ENCODE measurements around the gene CADM2.
"Not testable (repeated sequence)": the region's sequence is repeated elsewhere in the genome, so short reads cannot be mapped to it uniquely, and the experiment has no call there.

CADM2 gene

GRCh38 chr3:85846940-85847339 lies 888.2 kb downstream of the CADM2 start:
- no peak for DNase-seq

GRCh38 chr3:85851071-85851470 lies 892.3 kb downstream of the CADM2 start:
- DNase-seq: no peak

DNA sequence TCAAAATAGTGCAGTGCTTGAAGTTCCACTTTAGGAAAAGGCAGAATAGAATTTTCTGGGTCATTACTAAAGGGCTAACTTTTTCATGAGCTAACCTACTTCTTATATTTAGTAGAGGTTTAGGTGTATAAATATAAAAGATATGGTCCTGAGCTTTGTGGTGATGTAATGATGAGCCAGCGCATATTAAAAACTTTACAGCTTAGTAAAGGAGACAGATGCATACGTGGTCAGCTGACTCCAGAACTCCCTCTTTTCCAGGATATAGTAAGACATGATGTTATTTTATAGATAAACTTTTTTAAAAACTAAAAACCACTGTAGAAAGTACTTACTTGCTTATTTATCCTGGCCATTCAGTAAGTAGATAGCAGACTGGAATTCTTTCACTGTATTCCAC lies 895.0 kb downstream of the CADM2 start:
- no peak for DNase-seq

DNA sequence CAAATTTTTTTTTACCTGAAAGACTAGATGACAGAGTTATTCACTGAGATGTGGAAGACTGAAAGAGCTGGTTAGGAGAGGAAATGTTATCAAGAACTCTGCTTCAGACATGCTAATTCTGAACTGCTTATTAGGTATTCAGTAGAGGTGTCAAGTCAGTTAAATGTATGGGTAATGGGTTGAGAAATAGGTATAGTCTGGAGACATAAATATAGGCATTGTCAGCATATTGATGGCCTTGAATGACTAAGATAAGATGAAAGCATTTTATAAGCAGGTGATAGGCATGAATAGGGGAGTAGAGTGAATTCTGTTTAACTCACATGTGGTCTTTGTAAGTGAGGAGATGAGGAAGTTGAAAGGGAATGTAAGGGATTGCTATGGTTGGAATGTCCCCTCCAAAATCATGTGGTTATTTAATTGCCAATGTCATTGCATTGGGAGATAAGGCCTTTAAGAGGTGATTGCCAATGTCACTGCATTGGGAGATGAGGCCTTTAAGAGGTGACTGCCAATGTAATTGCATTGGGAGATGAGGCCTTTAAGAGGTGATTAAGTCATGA lies 904.2 kb downstream of the CADM2 start:
- DNase-seq: no peak

GRCh38 chr3:85864896-85865295 lies 906.1 kb downstream of the CADM2 start:
- DNase-seq: no peak

DNA sequence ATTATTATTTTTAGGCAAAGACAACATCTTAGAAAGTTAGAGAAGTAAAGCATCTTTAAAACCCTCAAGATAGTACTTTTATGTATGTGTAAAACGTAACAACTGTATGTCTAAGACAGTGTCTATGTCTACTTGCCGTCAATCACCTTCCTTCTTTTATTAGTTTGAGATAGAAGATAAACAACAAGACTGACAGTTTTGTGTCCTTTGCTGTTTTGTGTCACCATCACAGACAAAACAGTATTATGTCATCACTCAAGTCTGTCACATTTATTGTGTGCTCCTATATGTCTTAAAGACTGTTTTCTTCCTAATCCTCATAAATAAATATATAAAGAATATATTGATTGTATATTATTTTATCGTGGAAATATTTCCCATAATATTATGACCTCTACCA lies 908.3 kb downstream of the CADM2 start:
- no peak for DNase-seq

DNA sequence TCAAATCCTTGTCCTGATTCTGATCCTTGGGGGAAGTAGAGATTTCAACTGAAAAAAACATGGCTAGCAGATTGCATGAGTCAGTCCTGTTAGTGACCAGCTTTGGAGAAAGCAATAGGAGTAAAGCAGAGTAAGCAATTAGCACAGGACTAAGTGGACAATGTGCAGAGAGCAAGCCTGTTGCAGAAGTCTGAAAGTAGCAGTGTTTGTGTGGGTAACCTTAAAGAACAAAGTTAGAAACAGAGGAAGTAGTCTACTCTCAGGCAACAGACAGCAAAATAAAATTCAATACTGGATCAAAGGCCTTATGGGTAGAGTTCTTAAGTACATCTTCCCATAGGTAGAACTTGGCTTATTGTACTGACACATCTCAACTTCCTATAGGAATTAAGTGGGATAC lies 916.8 kb downstream of the CADM2 start:
- DNase-seq: no peak

DNA sequence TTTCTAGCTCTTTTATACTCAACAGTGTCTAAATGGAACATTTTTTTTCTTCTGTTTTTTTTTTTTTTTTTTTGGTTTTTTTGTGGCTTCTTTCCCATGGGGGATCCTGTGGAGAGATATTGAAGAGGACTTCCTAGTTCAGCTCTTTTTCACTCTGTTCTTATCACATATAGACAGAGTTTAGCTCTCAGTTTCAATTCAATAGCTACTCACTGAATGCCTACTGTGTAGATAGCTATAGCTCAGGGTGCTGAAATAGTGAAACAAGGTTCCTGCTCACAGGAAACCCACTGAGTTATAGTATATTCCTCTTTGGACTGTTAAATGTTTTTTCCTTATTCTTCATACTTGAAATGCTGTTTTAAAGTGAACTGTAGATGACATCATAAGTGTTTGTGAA lies 918.8 kb downstream of the CADM2 start:
- DNase-seq: no peak

GRCh38 chr3:85881833-85882393 lies 923.1 kb downstream of the CADM2 start:
- no peak for DNase-seq

- no peak for DNase-seq
These were observed 931.3 kb downstream of the CADM2 start for GRCh38 chr3:85890043-85890555.

DNA sequence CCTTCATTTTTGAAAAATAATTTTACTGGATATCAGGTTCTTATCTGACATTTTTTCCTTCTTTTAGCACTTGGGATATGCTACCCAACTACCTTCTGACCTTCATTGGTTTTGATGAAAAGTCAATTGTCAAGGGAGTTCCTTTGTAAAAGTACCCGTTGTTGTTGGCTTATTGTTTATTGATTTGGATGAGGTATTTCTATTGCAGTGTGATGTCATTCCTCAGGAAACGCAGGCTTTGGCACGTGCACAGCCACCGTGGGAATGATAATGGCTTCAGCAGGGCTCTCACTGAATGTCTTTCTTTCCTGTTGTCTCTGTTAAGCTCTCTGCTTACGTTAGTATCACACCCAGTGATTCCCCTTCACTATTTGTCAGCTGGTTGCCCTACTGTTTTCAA lies 944.6 kb downstream of the CADM2 start:
- DNase-seq: no peak

DNA sequence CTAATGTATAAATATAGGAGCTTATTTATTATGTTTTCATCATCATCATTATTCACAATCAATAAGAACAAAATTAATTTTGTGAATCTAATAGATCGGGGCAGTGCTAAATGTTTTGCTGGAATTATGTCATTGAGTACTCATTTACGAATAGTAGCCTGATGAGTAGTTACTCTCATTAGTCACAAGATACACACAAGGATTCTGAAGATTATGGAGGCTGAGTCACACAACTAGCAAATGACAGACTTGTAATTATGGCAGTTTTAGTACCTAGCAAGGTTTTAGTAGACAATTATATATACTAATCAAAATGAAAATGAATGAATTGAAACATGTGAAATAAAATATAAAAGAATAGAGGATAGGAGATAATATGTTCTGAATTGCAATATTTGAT lies 954.2 kb downstream of the CADM2 start:
- no peak for DNase-seq

- DNase-seq: no peak
These were observed 963.6 kb downstream of the CADM2 start for GRCh38 chr3:85922374-85922773.

DNA sequence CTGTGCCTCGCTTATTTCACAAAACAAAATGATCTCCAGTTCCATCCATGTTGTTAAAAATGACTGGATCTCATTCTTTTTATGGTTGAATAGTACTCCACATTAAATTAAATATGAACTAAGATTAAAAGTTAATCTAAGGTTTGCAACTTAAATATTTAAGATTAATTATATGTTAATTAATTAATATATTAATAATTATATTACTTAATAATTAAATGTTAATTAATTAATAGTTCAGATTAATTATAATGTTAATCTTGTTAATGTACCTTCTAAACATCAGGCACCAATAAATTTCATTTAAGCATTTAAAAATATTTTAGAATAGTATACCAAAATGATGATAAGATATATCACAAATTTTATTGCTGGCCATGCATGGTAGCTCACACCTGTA lies 971.9 kb downstream of the CADM2 start:
- no peak for DNase-seq

DNA sequence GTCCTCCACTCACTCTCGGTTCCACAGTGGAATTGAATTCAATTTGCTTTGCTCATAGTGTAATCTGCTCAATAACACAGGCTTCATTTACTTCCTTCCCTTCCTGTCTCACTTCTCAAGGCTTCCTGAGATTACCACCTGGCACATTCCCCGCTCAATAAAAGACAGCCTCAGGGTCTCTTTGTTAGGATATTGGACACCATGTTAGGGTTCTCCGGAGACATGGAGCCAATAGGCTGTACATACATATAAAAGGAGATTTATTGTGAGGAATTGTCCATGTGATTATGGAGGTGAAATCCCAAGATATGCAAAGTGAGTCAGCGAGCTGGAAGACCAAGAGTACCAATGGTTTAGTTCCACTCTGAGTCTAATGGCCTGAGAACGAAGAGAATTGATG lies 974.5 kb downstream of the CADM2 start:
- no peak for DNase-seq

- DNase-seq: no peak
These were observed 976.4 kb downstream of the CADM2 start for GRCh38 chr3:85935171-85935570.

DNA sequence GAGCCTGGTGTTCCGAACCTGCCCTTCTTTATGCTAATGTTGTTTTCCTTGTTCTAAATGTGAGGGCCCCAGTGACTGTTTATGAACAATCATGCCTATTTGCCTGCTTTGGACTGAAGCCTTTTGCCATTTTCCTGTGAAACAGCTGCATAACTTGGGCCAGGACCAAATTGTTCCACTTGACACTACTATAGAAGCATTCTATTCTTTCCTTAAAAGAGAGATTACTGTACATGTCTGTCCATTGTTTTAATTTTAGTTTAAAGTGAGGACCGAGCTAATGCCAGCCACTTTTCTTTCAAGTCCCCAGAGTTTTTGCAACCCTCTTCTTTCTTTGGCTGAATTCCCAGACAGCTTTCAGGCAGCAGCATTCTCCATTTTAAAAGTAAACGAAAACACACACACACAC lies 980.3 kb downstream of the CADM2 start:
- no peak for DNase-seq

GRCh38 chr3:85950435-85950834 lies 991.6 kb downstream of the CADM2 start:
- DNase-seq: no peak

DNA sequence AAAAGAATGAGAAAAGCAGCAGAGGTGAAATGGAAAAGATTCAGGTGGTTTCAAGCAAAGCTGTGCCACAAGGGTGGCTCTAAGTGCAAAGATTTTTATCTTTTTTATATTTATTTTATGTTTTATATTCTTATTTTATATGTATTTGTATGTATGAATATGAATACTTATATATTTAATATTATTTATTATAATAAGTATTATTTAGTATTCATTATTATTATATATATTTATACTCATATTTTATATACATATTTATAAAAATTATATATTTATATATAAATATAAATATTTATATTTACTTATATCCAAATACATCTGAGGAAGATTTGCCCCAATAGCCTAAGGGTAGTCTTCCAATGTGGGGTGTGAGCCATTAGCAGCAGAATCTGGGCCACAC lies 1002.0 kb downstream of the CADM2 start:
- no peak for DNase-seq

DNA sequence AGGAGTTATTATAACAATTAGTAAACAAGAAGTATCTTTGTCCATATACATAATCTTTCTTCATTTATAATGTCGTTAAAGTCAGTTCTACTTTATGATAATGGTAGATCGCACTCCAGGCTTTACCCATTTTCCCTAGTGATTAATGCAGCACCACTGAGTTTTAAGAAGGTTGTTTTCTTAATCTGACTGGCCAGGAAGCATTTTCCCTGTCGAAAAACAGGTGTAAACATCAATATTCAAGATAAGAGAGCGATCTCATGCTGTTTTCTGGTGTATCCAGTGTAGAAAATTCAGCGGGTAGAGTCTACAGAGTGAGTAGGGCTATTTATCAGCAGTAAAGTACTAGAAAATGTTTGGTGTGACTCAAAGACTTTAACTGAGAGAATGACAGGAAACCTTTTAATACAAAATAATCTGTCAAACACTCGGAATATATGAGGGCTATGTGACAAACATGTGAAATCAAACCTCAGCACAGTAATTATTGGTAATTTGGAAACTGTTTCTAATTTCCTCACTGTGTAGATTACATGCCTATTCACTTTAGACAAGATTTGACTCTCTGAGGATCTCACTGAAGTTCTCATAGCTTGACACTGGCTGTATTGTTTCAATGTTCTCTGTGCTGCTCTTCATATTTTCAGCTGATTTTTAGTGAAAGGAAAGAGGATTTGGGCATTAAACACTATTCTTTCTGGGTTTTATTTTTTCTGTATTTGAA lies 1019.0 kb downstream of the CADM2 start:
- DNase-seq: no peak

DNA sequence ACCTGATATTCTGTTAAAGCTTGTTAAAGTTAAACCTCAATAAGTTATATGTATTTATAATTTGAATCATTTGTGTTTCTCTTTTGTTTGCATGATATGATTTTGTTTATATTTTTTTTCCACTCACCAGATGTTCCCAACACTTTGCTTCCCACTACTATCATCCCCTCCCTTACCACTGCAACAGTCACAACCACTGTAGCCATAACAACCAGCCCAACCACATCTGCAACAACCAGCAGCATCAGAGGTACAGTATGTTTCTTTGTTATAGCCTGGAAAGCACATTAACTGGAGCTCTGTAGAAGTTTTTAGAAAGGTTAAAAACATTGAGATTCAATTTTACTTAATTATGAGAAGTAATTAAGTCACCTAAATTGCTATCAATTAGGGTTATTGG lies 1020.2 kb downstream of the CADM2 start:
- no peak for DNase-seq

DNA sequence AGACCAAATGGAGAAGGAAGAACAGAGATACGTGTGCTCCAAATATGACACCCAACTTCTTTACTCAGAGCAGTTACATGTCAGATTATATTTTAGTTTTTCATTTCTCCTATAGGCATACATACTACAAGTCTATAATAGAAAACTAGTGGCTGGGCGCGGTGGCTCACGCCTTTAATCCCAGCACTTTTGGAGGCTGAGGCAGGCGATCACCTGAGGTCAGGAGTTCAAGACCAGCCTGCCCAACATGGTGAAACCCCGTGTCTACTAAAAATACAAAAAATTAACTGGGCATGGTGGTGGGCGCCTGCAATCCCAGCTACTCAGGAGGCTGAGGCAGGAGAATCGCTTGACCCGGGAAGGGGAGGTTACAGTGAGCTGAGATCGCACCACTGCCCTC lies 1030.8 kb downstream of the CADM2 start:
- DNase-seq: not testable (repeated sequence)

DNA sequence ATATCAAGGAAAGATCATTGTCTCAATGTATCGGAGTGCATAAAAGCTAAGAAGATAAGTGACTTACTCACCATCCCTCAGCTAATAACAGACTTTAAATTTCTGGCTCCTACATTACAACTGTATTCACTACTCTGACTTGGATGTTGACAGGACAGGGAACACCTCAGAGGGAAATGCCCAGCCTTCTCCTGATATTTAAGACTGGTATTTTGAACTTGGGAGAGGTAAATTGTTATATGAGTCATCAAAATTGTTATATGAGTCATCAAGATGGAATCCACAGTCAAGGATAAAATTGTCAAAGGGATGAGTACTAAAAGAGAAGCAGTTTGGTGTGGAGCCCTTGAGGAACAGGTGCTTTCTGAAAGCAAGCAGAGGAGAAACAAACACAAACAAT lies 1070.8 kb downstream of the CADM2 start:
- no peak for DNase-seq

DNA sequence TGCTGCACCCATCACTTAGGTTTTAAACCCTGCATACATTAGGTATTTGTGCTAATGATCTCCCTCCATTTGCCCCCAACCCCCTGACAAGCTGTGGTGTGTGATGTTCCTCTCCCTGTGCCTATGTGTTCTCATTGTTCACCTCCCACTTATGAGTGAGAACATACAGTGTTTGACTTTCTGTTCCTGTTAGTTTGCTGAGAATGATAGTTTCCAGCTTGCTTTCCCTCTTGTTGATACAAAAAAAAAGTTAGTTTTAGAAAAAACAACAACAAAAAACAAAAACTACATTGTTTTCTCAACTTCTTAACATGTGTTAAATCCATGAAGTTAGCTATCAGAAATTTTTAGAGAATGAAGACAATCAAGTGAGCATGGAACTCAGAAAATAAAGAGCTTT lies 1079.1 kb downstream of the CADM2 start:
- no peak for DNase-seq
